GM04503 (cell line): ENCODE results near the gene SLC36A3.
"Not testable (repeated sequence)": the region's sequence is repeated elsewhere in the genome, so short reads cannot be mapped to it uniquely, and the experiment has no call there.

Source experiments
- DNase-seq: peaks from one replicate; pipeline ENCODE4 v3.0.0-alpha.2; 2012; ENCODE audit warnings: low read depth

The SLC36A3 gene

GRCh38 chr5:151303666-151304065, at the start of gene SLC36A3:
Gene SLC36A3 (minus strand): TSS chr5:151303766. CDS start chr5:151303354, 412 bp downstream.
- DNase-seq: no peak

GRCh38 chr5:151351671-151352070, 48.1 kb upstream of the SLC36A3 start:
- DNase-seq: no peak

- DNase-seq: no peak
Measured at GRCh38 chr5:151348789-151349188, 45.2 kb upstream of the SLC36A3 start.

- DNase-seq: no peak
Measured at GRCh38 chr5:151347369-151347768, 43.8 kb upstream of the SLC36A3 start, which contains the start of gene SLC36A2. Gene SLC36A2 (minus strand): TSS chr5:151347559. CDS start chr5:151347460, 99 bp downstream.

GRCh38 chr5:151345808-151346478, 42.4 kb upstream of the SLC36A3 start:
- peak; percentile 5 for DNase-seq

- no peak for DNase-seq
Measured at GRCh38 chr5:151345187-151345807, 41.7 kb upstream of the SLC36A3 start.

GRCh38 chr5:151344088-151344487, 40.5 kb upstream of the SLC36A3 start:
- no peak for DNase-seq

- no peak for DNase-seq
Measured at GRCh38 chr5:151340004-151340403, 36.4 kb upstream of the SLC36A3 start.

- no peak for DNase-seq
Measured at GRCh38 chr5:151338734-151339133, 35.2 kb upstream of the SLC36A3 start.

- no peak for DNase-seq
Measured at GRCh38 chr5:151332857-151333256, 29.3 kb upstream of the SLC36A3 start.

GRCh38 chr5:151328734-151329133, 25.2 kb upstream of the SLC36A3 start:
- DNase-seq: no peak

GRCh38 chr5:151327585-151327984, 24.0 kb upstream of the SLC36A3 start:
- DNase-seq: no peak

GRCh38 chr5:151326266-151326665, 22.7 kb upstream of the SLC36A3 start:
- DNase-seq: no peak

GRCh38 chr5:151320481-151320880, 16.9 kb upstream of the SLC36A3 start:
- DNase-seq: no peak

- DNase-seq: no peak
Measured at GRCh38 chr5:151318850-151319732, 15.5 kb upstream of the SLC36A3 start.

- no peak for DNase-seq
Measured at GRCh38 chr5:151317871-151318270, 14.3 kb upstream of the SLC36A3 start.

GRCh38 chr5:151315998-151316597, 12.5 kb upstream of the SLC36A3 start:
- DNase-seq: peak; percentile 12

GRCh38 chr5:151313357-151313756, 9.8 kb upstream of the SLC36A3 start:
- no peak for DNase-seq

- DNase-seq: no peak
Measured at GRCh38 chr5:151312756-151313324, 9.3 kb upstream of the SLC36A3 start.

GRCh38 chr5:151310932-151311331, 7.4 kb upstream of the SLC36A3 start:
- DNase-seq: no peak

GRCh38 chr5:151309821-151310220, 6.3 kb upstream of the SLC36A3 start:
- DNase-seq: not testable (repeated sequence)

GRCh38 chr5:151309266-151309665, 5.7 kb upstream of the SLC36A3 start:
- DNase-seq: not testable (repeated sequence)
